ENCODE results near the gene SEMA4G.
"Not testable (repeated sequence)": the region's sequence is repeated elsewhere in the genome, so short reads cannot be mapped to it uniquely, and the experiment has no call there.

DNA sequence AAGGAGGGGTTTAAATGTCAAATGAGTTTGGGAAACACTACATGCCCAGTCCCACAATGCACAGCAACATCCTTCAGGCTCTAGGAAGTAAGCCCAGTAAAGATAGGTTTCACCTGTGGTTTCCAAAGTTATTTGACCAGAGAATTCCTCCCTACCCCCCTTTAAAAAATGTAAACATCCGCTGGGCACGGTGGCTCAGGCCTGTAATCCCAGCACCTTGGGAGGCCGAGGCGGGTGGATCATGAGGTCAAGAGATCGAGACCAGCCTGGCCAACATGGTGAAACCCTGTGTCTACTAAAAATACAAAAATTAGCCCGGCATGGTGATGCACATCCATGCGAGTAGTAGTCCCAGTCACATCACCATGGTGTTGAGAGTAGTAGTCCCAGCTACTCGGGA lies 6.1 kb downstream of the SEMA4G start:
- not testable (repeated sequence) for TF ChIP-seq ZNF274 (IDR thresholded peaks at IDR 0.05; ENCODE audit: low read depth, low read length); SUZ12 (IDR thresholded peaks at IDR 0.05; ENCODE audit: extremely low read depth, insufficient read depth, insufficient read length)

Measured in NT2/D1 (cell line).